Erythroblast (primary cell): Measurements from ENCODE around the gene LAMB4.

ENCODE experiments used
- GATA1 ChIP-seq: IDR thresholded peaks from 2 replicates; pipeline ENCODE4 v1.6.1; 2011; ENCODE audit warnings: low read depth, mild to moderate bottlenecking, control low read depth, low read length, moderate library complexity
- POLR2A ChIP-seq: IDR thresholded peaks from 2 replicates; pipeline ENCODE4 v1.6.1; 2011; ENCODE audit warnings: mild to moderate bottlenecking, low read length

- TF ChIP-seq POLR2A (no peak), GATA1 (no peak)
These were observed 28.6 kb upstream of the LAMB4 start for GRCh38 chr7:108158776-108159175.
